ENCODE results near the gene RAPH1.

DNA sequence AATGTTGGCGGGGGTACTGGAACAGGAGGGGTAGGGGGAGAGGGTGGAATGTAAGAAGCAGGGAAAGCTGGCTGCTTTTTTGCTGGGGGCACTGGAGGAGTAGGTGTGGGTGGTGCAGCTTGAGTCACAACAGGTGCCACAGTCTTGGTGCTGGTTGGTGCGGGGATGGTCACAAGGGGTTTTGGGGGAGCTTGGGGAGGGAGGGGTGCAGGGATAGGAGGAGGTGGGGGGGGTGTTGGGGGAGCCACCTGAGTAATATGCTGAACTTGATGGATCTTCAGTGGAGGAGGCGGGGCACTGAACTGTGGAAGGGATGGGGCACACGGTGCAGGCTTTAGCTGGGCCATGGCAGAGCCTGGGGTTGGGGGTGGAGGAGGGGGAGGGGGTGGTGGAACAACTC, 94.4 kb downstream of the RAPH1 start:
- TF ChIP-seq, protein P1, sequence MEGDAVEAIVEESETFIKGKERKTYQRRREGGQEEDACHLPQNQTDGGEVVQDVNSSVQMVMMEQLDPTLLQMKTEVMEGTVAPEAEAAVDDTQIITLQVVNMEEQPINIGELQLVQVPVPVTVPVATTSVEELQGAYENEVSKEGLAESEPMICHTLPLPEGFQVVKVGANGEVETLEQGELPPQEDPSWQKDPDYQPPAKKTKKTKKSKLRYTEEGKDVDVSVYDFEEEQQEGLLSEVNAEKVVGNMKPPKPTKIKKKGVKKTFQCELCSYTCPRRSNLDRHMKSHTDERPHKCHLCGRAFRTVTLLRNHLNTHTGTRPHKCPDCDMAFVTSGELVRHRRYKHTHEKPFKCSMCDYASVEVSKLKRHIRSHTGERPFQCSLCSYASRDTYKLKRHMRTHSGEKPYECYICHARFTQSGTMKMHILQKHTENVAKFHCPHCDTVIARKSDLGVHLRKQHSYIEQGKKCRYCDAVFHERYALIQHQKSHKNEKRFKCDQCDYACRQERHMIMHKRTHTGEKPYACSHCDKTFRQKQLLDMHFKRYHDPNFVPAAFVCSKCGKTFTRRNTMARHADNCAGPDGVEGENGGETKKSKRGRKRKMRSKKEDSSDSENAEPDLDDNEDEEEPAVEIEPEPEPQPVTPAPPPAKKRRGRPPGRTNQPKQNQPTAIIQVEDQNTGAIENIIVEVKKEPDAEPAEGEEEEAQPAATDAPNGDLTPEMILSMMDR (conservative IDR thresholded peaks at IDR 0.05): no peak
- TF ChIP-seq EZH2 (IDR thresholded peaks at IDR 0.05; ENCODE audit: low read depth): no peak
